ENCODE measurements around the gene HMGXB3.
"Not testable (repeated sequence)": the region's sequence is repeated elsewhere in the genome, so short reads cannot be mapped to it uniquely, and the experiment has no call there.

HMGXB3 gene

GRCh38 chr5:150067405-150067960, 66.9 kb downstream of the HMGXB3 start:
- DNase-seq (ENCODE audit: low read depth in 2 of 2): no peak

GRCh38 chr5:150068071-150068470, 67.5 kb downstream of the HMGXB3 start:
- DNase-seq (ENCODE audit: low read depth in 2 of 2): no peak

- DNase-seq (ENCODE audit: low read depth in 2 of 2): no peak
Measured at GRCh38 chr5:150068472-150068871, 67.9 kb downstream of the HMGXB3 start.

GRCh38 chr5:150068961-150069645, 68.6 kb downstream of the HMGXB3 start:
- no peak for DNase-seq (ENCODE audit: low read depth in 2 of 2)

GRCh38 chr5:150069672-150070627, 69.4 kb downstream of the HMGXB3 start:
- DNase-seq (ENCODE audit: low read depth in 2 of 2): no peak

- no peak for DNase-seq (ENCODE audit: low read depth in 2 of 2)
Measured at GRCh38 chr5:150070821-150071220, 70.3 kb downstream of the HMGXB3 start.

- DNase-seq (ENCODE audit: low read depth in 2 of 2): no peak
Measured at GRCh38 chr5:150073086-150073625, 72.6 kb downstream of the HMGXB3 start.

GRCh38 chr5:150073677-150074076, 73.1 kb downstream of the HMGXB3 start:
- DNase-seq (ENCODE audit: low read depth in 2 of 2): no peak

- DNase-seq (ENCODE audit: low read depth in 2 of 2): no peak
Measured at GRCh38 chr5:150075233-150075632, 74.7 kb downstream of the HMGXB3 start.

GRCh38 chr5:150075806-150076205, 75.3 kb downstream of the HMGXB3 start:
- DNase-seq (ENCODE audit: low read depth in 2 of 2): no peak

- no peak for DNase-seq (ENCODE audit: low read depth in 2 of 2)
Measured at GRCh38 chr5:150077060-150077459, 76.5 kb downstream of the HMGXB3 start.

- DNase-seq (ENCODE audit: low read depth in 2 of 2): no peak
Measured at GRCh38 chr5:150077996-150078801, 77.7 kb downstream of the HMGXB3 start.

- DNase-seq (ENCODE audit: low read depth in 2 of 2): no peak
Measured at GRCh38 chr5:150078802-150079689, 78.5 kb downstream of the HMGXB3 start.

GRCh38 chr5:150079909-150080461, 79.4 kb downstream of the HMGXB3 start:
- DNase-seq (ENCODE audit: low read depth in 2 of 2): no peak

GRCh38 chr5:150080696-150081435, 80.3 kb downstream of the HMGXB3 start:
- DNase-seq (ENCODE audit: low read depth in 2 of 2): no peak

GRCh38 chr5:150081541-150082283, 81.2 kb downstream of the HMGXB3 start:
- DNase-seq (ENCODE audit: low read depth in 2 of 2): no peak

GRCh38 chr5:150082374-150082773, 81.8 kb downstream of the HMGXB3 start:
- no peak for DNase-seq (ENCODE audit: low read depth in 2 of 2)

GRCh38 chr5:150082889-150083288, 82.3 kb downstream of the HMGXB3 start:
- DNase-seq (ENCODE audit: low read depth in 2 of 2): no peak

- DNase-seq (ENCODE audit: low read depth in 2 of 2): not testable (repeated sequence)
Measured at GRCh38 chr5:150084754-150085153, 84.2 kb downstream of the HMGXB3 start.

Measured in stimulated activated CD4-positive, alpha-beta T cell treated with anti-CD3 and anti-CD28 coated beads, Interleukin-15, amount 100 ng/mL, for 48 hours (primary cell).